Measurements from ENCODE around the gene RNF141. TPM values are rescaled to one million over a fixed set of nuclear protein-coding genes. Genes with fewer than 3 reads are reported as not detected.

Gene RNF141
- total RNA-seq, 1 donor from 2014 or later = 35.9 TPM

DNA sequence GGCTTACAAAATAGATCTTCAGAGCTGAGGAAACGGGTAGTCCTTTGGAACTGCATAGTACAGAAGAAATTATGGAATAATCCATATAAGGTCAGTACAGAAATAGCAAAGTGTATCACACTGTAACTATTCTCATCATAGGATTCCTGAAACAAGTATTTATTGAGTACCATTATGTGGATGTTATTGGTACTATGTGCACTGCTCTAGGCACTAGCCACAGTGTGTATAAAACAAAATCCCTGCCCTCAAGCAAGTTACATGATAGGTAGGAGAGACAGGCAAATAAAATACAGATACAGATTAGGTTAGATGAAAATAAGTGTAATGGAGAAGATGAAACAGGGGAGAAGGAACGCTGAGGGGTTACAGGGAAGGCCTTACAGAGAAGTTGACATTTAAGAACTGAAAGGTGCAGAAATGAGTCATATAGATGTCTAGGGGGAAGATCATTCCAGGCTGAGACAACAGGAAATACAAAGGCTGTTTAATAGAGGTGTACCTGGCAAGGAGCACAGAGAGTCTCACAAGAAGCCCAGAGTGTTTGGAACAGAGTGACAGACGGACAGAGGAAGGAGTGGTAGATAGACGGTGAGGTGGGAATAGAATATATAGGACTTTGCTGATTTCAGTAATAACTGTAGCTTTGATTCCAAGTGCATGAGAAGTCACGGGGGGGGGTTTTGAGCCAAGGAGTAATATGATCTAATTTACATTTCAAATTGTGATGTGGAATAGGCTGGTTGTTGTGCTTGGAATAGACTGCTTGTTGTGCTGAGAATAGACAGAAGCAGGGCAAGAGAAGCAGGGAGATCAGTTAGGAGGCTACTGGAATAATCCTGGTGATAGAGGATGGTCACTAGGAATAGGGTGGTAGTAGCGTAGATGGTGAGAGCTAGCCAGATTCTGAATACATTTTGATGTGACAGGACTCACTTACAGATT, 13.7 kb downstream of the RNF141 start:
- Mint-ChIP-seq H3K9me3 (ENCODE audit: low read depth) (no peaks in the 10 kb centered on the region), H3K36me3 (ENCODE audit: low read depth) (peaks cover 19% of the 10 kb centered on the region), H3K4me1 (ENCODE audit: low read depth) (peaks cover 52% of the 10 kb centered on the region), H3K4me3 (ENCODE audit: unreplicated experiment) (no peak overlapping the region), H3K27ac (ENCODE audit: unreplicated experiment) (peak overlapping the region; percentile 82), H3K27me3 (ENCODE audit: low read depth) (no peaks in the 10 kb centered on the region)
- DNase-seq (ENCODE audit: low spot score) = no peak
- TF ChIP-seq, protein P1, sequence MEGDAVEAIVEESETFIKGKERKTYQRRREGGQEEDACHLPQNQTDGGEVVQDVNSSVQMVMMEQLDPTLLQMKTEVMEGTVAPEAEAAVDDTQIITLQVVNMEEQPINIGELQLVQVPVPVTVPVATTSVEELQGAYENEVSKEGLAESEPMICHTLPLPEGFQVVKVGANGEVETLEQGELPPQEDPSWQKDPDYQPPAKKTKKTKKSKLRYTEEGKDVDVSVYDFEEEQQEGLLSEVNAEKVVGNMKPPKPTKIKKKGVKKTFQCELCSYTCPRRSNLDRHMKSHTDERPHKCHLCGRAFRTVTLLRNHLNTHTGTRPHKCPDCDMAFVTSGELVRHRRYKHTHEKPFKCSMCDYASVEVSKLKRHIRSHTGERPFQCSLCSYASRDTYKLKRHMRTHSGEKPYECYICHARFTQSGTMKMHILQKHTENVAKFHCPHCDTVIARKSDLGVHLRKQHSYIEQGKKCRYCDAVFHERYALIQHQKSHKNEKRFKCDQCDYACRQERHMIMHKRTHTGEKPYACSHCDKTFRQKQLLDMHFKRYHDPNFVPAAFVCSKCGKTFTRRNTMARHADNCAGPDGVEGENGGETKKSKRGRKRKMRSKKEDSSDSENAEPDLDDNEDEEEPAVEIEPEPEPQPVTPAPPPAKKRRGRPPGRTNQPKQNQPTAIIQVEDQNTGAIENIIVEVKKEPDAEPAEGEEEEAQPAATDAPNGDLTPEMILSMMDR (IDR thresholded peaks at IDR 0.05) = no peak

- H3K27me3 Mint-ChIP-seq (ENCODE audit: low read depth) = no peaks in the 10 kb centered on the region
- no peak overlapping the region for H3K27ac Mint-ChIP-seq (ENCODE audit: unreplicated experiment)
- H3K4me3 Mint-ChIP-seq (ENCODE audit: unreplicated experiment) = no peak overlapping the region
- DNase-seq (ENCODE audit: low spot score) = no peak
- peaks cover 35% of the 10 kb centered on the region for H3K4me1 Mint-ChIP-seq (ENCODE audit: low read depth)
- H3K36me3 Mint-ChIP-seq (ENCODE audit: low read depth) = peaks cover 27% of the 10 kb centered on the region
- H3K9me3 Mint-ChIP-seq (ENCODE audit: low read depth) = no peaks in the 10 kb centered on the region
- TF ChIP-seq, protein P1 (IDR thresholded peaks at IDR 0.05) = no peak
These were observed 16.5 kb downstream of the RNF141 start for GRCh38 chr11:10524471-10524870.

GRCh38 chr11:10522921-10523320, 18.1 kb downstream of the RNF141 start:
- peaks cover 27% of the 10 kb centered on the region for H3K4me1 Mint-ChIP-seq (ENCODE audit: low read depth)
- H3K27me3 Mint-ChIP-seq (ENCODE audit: low read depth) = no peaks in the 10 kb centered on the region
- H3K27ac Mint-ChIP-seq (ENCODE audit: unreplicated experiment) = no peak overlapping the region
- H3K9me3 Mint-ChIP-seq (ENCODE audit: low read depth) = no peaks in the 10 kb centered on the region
- no peak for DNase-seq (ENCODE audit: low spot score)
- H3K36me3 Mint-ChIP-seq (ENCODE audit: low read depth) = peaks cover 24% of the 10 kb centered on the region
- no peak overlapping the region for H3K4me3 Mint-ChIP-seq (ENCODE audit: unreplicated experiment)
- TF ChIP-seq, protein P1 (IDR thresholded peaks at IDR 0.05) = no peak

- Mint-ChIP-seq H3K9me3 (ENCODE audit: low read depth) (no peaks in the 10 kb centered on the region), H3K27ac (ENCODE audit: unreplicated experiment) (peak overlapping the region; percentile 1), H3K4me1 (ENCODE audit: low read depth) (peaks cover 29% of the 10 kb centered on the region), H3K4me3 (ENCODE audit: unreplicated experiment) (no peak overlapping the region), H3K36me3 (ENCODE audit: low read depth) (peaks cover 24% of the 10 kb centered on the region), H3K27me3 (ENCODE audit: low read depth) (no peaks in the 10 kb centered on the region)
- TF ChIP-seq, protein P1 (IDR thresholded peaks at IDR 0.05) = no peak
- DNase-seq (ENCODE audit: low spot score) = no peak
These were observed 18.7 kb downstream of the RNF141 start for GRCh38 chr11:10522276-10522675.

GRCh38 chr11:10520562-10520961, 20.4 kb downstream of the RNF141 start:
- DNase-seq (ENCODE audit: low spot score) = no peak
- no peak overlapping the region for H3K4me3 Mint-ChIP-seq (ENCODE audit: unreplicated experiment)
- no peaks in the 10 kb centered on the region for H3K27me3 Mint-ChIP-seq (ENCODE audit: low read depth)
- H3K4me1 Mint-ChIP-seq (ENCODE audit: low read depth) = peaks cover 16% of the 10 kb centered on the region
- H3K27ac Mint-ChIP-seq (ENCODE audit: unreplicated experiment) = no peak overlapping the region
- TF ChIP-seq, protein P1 (IDR thresholded peaks at IDR 0.05) = no peak
- H3K36me3 Mint-ChIP-seq (ENCODE audit: low read depth) = peaks cover 26% of the 10 kb centered on the region
- H3K9me3 Mint-ChIP-seq (ENCODE audit: low read depth) = no peaks in the 10 kb centered on the region

All from chondrocyte (in vitro differentiated cells).